HCT116 (cell line): Measurements from ENCODE around the gene LRRC4C.

Source experiments
- EZH2 ChIP-seq: fragments of 200-600 bp; sonication (generic); IDR thresholded peaks from 2 replicates; pipeline ENCODE4 v1.6.1; 2017; ENCODE audit warnings: antibody characterized with exemption, mixed run types
- EZH2phosphoT487 ChIP-seq: fragments of 200-600 bp; IDR thresholded peaks from 2 replicates; pipeline ENCODE4 v1.6.1; 2018; ENCODE audit warnings: antibody characterized with exemption, borderline replicate concordance
- FOSL1 ChIP-seq: IDR thresholded peaks from 2 replicates; pipeline ENCODE4 v1.6.1; 2012; ENCODE audit warnings: low read depth
- JUND ChIP-seq: IDR thresholded peaks from 2 replicates; pipeline ENCODE4 v1.6.1; 2012
- POLR2A ChIP-seq: IDR thresholded peaks from 2 replicates; pipeline ENCODE4 v1.7.0; 2011; ENCODE audit warnings: borderline replicate concordance; ENCODE audit not compliant: insufficient read depth, insufficient read length; ENCODE audit errors: extremely low read depth
- POLR2AphosphoS5 ChIP-seq: IDR thresholded peaks from 2 replicates; pipeline ENCODE4 v1.6.1; 2011; ENCODE audit warnings: mild to moderate bottlenecking, low read depth, low read length, moderate library complexity
- RAD21 ChIP-seq: IDR thresholded peaks from 2 replicates; pipeline ENCODE4 v1.6.1; 2012; ENCODE audit warnings: low read depth, mild to moderate bottlenecking
- SP1 ChIP-seq: IDR thresholded peaks from 2 replicates; pipeline ENCODE4 v1.6.1; 2012; ENCODE audit warnings: low read depth
- TF ChIP-seq, protein P1 (sequence below), 3 experiments: fragments of 200-600 bp in 1 of 3; sonication (generic) in 1 of 3; IDR thresholded peaks in 2 of 3; conservative IDR thresholded peaks in 1 of 3; 2 replicates each; pipeline ENCODE4 v1.5.1; 2012 to 2017; ENCODE audit warnings: low read depth in 2 of 3, low read length in 2 of 3, antibody characterized with exemption in 1 of 3, borderline replicate concordance in 1 of 3, control low read depth in 1 of 3, mild to moderate bottlenecking in 1 of 3, mixed read lengths in 1 of 3, mixed run types in 1 of 3, moderate library complexity in 1 of 3; ENCODE audit not compliant: insufficient read depth in 1 of 3
- TF ChIP-seq, protein P2 (sequence below): IDR thresholded peaks from 2 replicates; pipeline ENCODE4 v1.6.1; 2012
- TF ChIP-seq, protein P3 (sequence below): IDR thresholded peaks from 2 replicates; pipeline ENCODE4 v1.6.1; 2012; ENCODE audit warnings: low read depth

DNA sequence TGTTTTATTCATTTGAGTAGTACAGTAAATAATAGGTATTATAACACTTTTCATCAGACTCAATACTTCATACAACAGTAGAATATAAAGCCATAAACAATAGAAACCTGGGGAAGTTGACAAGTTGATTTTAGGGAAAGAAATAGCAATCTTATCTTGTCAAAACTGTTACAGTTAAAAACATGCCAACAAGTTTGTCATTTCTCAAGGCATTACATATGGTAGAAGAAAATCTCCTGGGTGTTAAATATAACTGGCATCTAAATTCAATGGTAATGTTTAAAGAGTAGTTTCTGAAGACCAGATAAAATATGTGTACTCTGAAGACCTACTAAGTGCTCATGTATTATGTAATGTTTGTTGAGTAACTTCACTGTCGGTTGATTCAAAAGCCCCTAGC lies 75.1 kb downstream of the LRRC4C start:
- TF ChIP-seq, protein P1, sequence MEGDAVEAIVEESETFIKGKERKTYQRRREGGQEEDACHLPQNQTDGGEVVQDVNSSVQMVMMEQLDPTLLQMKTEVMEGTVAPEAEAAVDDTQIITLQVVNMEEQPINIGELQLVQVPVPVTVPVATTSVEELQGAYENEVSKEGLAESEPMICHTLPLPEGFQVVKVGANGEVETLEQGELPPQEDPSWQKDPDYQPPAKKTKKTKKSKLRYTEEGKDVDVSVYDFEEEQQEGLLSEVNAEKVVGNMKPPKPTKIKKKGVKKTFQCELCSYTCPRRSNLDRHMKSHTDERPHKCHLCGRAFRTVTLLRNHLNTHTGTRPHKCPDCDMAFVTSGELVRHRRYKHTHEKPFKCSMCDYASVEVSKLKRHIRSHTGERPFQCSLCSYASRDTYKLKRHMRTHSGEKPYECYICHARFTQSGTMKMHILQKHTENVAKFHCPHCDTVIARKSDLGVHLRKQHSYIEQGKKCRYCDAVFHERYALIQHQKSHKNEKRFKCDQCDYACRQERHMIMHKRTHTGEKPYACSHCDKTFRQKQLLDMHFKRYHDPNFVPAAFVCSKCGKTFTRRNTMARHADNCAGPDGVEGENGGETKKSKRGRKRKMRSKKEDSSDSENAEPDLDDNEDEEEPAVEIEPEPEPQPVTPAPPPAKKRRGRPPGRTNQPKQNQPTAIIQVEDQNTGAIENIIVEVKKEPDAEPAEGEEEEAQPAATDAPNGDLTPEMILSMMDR (IDR thresholded peaks at IDR 0.05 in 2 of 3, conservative IDR thresholded peaks at IDR 0.05 in 1 of 3; ENCODE audit: borderline replicate concordance in 1 of 3, insufficient read depth in 1 of 3, low read depth in 2 of 3, low read length in 2 of 3): no peak
- no peak for TF ChIP-seq RAD21
- TF ChIP-seq POLR2A: no peak
- TF ChIP-seq EZH2: no peak
- TF ChIP-seq POLR2AphosphoS5: no peak
- no peak for TF ChIP-seq JUND
- no peak for TF ChIP-seq SP1
- TF ChIP-seq FOSL1: no peak
- TF ChIP-seq, protein P2, sequence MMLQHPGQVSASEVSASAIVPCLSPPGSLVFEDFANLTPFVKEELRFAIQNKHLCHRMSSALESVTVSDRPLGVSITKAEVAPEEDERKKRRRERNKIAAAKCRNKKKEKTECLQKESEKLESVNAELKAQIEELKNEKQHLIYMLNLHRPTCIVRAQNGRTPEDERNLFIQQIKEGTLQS: no peak
- no peak for TF ChIP-seq EZH2phosphoT487
- TF ChIP-seq, protein P3, sequence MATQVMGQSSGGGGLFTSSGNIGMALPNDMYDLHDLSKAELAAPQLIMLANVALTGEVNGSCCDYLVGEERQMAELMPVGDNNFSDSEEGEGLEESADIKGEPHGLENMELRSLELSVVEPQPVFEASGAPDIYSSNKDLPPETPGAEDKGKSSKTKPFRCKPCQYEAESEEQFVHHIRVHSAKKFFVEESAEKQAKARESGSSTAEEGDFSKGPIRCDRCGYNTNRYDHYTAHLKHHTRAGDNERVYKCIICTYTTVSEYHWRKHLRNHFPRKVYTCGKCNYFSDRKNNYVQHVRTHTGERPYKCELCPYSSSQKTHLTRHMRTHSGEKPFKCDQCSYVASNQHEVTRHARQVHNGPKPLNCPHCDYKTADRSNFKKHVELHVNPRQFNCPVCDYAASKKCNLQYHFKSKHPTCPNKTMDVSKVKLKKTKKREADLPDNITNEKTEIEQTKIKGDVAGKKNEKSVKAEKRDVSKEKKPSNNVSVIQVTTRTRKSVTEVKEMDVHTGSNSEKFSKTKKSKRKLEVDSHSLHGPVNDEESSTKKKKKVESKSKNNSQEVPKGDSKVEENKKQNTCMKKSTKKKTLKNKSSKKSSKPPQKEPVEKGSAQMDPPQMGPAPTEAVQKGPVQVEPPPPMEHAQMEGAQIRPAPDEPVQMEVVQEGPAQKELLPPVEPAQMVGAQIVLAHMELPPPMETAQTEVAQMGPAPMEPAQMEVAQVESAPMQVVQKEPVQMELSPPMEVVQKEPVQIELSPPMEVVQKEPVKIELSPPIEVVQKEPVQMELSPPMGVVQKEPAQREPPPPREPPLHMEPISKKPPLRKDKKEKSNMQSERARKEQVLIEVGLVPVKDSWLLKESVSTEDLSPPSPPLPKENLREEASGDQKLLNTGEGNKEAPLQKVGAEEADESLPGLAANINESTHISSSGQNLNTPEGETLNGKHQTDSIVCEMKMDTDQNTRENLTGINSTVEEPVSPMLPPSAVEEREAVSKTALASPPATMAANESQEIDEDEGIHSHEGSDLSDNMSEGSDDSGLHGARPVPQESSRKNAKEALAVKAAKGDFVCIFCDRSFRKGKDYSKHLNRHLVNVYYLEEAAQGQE: no peak
